Measurements from ENCODE around the gene ZBTB25.

DNA sequence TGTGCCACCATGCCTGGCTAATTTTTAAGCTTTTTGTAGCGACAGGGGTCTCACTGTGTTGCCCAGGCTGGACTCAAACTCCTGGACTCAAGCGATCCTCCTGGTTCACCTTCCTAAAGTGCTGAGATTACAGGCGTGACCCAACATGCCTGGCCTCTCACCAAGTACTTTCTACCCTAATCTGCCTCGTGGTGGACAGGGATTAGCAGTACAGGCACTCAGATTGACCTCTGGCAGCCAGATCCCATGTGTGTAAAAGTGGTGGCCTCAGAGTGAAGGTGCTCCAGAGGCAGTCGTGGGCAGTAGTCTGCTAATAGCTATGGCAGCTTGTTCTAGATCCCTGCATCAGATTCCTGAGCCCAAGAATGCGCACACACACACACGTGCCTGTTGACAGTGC is 84.6 kb downstream of the ZBTB25 start:
- TF ChIP-seq, protein P1, sequence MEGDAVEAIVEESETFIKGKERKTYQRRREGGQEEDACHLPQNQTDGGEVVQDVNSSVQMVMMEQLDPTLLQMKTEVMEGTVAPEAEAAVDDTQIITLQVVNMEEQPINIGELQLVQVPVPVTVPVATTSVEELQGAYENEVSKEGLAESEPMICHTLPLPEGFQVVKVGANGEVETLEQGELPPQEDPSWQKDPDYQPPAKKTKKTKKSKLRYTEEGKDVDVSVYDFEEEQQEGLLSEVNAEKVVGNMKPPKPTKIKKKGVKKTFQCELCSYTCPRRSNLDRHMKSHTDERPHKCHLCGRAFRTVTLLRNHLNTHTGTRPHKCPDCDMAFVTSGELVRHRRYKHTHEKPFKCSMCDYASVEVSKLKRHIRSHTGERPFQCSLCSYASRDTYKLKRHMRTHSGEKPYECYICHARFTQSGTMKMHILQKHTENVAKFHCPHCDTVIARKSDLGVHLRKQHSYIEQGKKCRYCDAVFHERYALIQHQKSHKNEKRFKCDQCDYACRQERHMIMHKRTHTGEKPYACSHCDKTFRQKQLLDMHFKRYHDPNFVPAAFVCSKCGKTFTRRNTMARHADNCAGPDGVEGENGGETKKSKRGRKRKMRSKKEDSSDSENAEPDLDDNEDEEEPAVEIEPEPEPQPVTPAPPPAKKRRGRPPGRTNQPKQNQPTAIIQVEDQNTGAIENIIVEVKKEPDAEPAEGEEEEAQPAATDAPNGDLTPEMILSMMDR (IDR thresholded peaks at IDR 0.05; ENCODE audit: low read depth, low read length): no peak
- no peak for TF ChIP-seq EZH2phosphoT487 (IDR thresholded peaks at IDR 0.05; ENCODE audit: low read depth)

Data from OCI-LY3 (cell line).